ENCODE data around the gene PARP1.

- peak; percentile 38 for TF ChIP-seq CTCF (IDR thresholded peaks at IDR 0.05)
- TF ChIP-seq EZH2 (IDR thresholded peaks at IDR 0.05; ENCODE audit: borderline replicate concordance, insufficient read depth, low read depth, low read length, poor library complexity, severe bottlenecking), result no peak
Observed at GRCh38 chr1:226444901-226445300, 37.0 kb upstream of the PARP1 start.
